Osteocyte (in vitro differentiated cells): Measurements from ENCODE around the gene CUBN. TPM values are rescaled to one million over a fixed set of nuclear protein-coding genes. Genes with fewer than 3 reads are reported as not detected.

Source experiments
- DNase-seq: peaks from one replicate; pipeline ENCODE4 v3.0.0; 2021; ENCODE audit warnings: mixed read lengths; ENCODE audit not compliant: unreplicated experiment; ENCODE audit errors: extremely low spot score
- H3K27ac Mint-ChIP-seq: one replicate; pipeline ENCODE4 v1.8.0; 2021; ENCODE audit warnings: mild to moderate bottlenecking, mixed read lengths; ENCODE audit not compliant: unreplicated experiment
- H3K27me3 Mint-ChIP-seq: one replicate; pipeline ENCODE4 v1.8.0; 2021; ENCODE audit warnings: mixed read lengths; ENCODE audit not compliant: unreplicated experiment
- H3K36me3 Mint-ChIP-seq: one replicate; pipeline ENCODE4 v1.8.0; 2021; ENCODE audit warnings: mixed read lengths; ENCODE audit not compliant: unreplicated experiment
- H3K4me1 Mint-ChIP-seq: one replicate; pipeline ENCODE4 v1.8.0; 2021; ENCODE audit warnings: mixed read lengths; ENCODE audit not compliant: unreplicated experiment
- H3K4me3 Mint-ChIP-seq: one replicate; pipeline ENCODE4 v1.8.0; 2021; ENCODE audit warnings: mild to moderate bottlenecking, moderate library complexity, mixed read lengths; ENCODE audit not compliant: unreplicated experiment
- H3K9me3 Mint-ChIP-seq: one replicate; pipeline ENCODE4 v1.8.0; 2021; ENCODE audit warnings: mixed read lengths; ENCODE audit not compliant: unreplicated experiment
- CTCF ChIP-seq: fragments of 200-600 bp; sonication (generic); IDR thresholded peaks from 2 replicates; pipeline ENCODE4 v1.5.0; 2021; ENCODE audit warnings: antibody characterized with exemption, mild to moderate bottlenecking, moderate library complexity
- total RNA-seq: library from RNA; stranded (reverse); gene quantifications from 2 replicates; pipeline ENCODE4 v1.2.1, GENCODE V29; 2021

The CUBN gene
- total RNA-seq, 1 donor from 2014 or later, result 1.4 TPM

- no peak for TF ChIP-seq CTCF
- DNase-seq, result no peak
Observed at GRCh38 chr10:17085011-17085725, 44.4 kb downstream of the CUBN start.

GRCh38 chr10:17084258-17084657 lies 45.4 kb downstream of the CUBN start:
- Mint-ChIP-seq H3K27me3 (no peaks in the 10 kb centered on the region), H3K4me1 (peaks cover 20% of the 10 kb centered on the region), H3K9me3 (no peaks in the 10 kb centered on the region), H3K27ac (no peak overlapping the region), H3K4me3 (no peak overlapping the region), H3K36me3 (no peaks in the 10 kb centered on the region)
- no peak for DNase-seq
- TF ChIP-seq CTCF, result no peak

More at GRCh38 chr10:17085011-17085725, 44.4 kb downstream of the CUBN start:
- H3K27ac Mint-ChIP-seq, result peak overlapping the region; percentile 33
- no peaks in the 10 kb centered on the region for H3K36me3 Mint-ChIP-seq
- peaks cover 20% of the 10 kb centered on the region for H3K4me1 Mint-ChIP-seq
- H3K27me3 Mint-ChIP-seq, result no peaks in the 10 kb centered on the region
- H3K9me3 Mint-ChIP-seq, result no peaks in the 10 kb centered on the region
- no peak overlapping the region for H3K4me3 Mint-ChIP-seq

GRCh38 chr10:17081431-17081830 lies 48.2 kb downstream of the CUBN start:
- H3K36me3 Mint-ChIP-seq, result no peaks in the 10 kb centered on the region
- H3K9me3 Mint-ChIP-seq, result no peaks in the 10 kb centered on the region
- TF ChIP-seq CTCF, result no peak
- H3K4me3 Mint-ChIP-seq, result no peak overlapping the region
- no peak for DNase-seq
- H3K27me3 Mint-ChIP-seq, result no peaks in the 10 kb centered on the region
- H3K27ac Mint-ChIP-seq, result no peak overlapping the region
- peaks cover 25% of the 10 kb centered on the region for H3K4me1 Mint-ChIP-seq

GRCh38 chr10:17077890-17078289 lies 51.7 kb downstream of the CUBN start:
- DNase-seq, result no peak
- Mint-ChIP-seq H3K27ac (peak overlapping the region; percentile 98), H3K4me3 (no peak overlapping the region), H3K4me1 (peaks cover 46% of the 10 kb centered on the region), H3K36me3 (no peaks in the 10 kb centered on the region), H3K27me3 (no peaks in the 10 kb centered on the region), H3K9me3 (no peaks in the 10 kb centered on the region)
- no peak for TF ChIP-seq CTCF

- H3K27me3 Mint-ChIP-seq, result no peaks in the 10 kb centered on the region
- DNase-seq, result no peak
- no peak overlapping the region for H3K4me3 Mint-ChIP-seq
- peak overlapping the region; percentile 98 for H3K27ac Mint-ChIP-seq
- peaks cover 49% of the 10 kb centered on the region for H3K4me1 Mint-ChIP-seq
- no peaks in the 10 kb centered on the region for H3K36me3 Mint-ChIP-seq
- TF ChIP-seq CTCF, result no peak
- H3K9me3 Mint-ChIP-seq, result no peaks in the 10 kb centered on the region
Observed at GRCh38 chr10:17077346-17077781, 52.2 kb downstream of the CUBN start.
